Measurements from ENCODE around the gene CAMP. TPM values are rescaled to one million over a fixed set of nuclear protein-coding genes. Genes with fewer than 3 reads are reported as not detected.

The CAMP gene
- total and polyA plus RNA-seq, 2 of the 13 experiments (the other 11 are each of a cell fraction or from before 2014, with no cell fraction given) = not detected

DNA sequence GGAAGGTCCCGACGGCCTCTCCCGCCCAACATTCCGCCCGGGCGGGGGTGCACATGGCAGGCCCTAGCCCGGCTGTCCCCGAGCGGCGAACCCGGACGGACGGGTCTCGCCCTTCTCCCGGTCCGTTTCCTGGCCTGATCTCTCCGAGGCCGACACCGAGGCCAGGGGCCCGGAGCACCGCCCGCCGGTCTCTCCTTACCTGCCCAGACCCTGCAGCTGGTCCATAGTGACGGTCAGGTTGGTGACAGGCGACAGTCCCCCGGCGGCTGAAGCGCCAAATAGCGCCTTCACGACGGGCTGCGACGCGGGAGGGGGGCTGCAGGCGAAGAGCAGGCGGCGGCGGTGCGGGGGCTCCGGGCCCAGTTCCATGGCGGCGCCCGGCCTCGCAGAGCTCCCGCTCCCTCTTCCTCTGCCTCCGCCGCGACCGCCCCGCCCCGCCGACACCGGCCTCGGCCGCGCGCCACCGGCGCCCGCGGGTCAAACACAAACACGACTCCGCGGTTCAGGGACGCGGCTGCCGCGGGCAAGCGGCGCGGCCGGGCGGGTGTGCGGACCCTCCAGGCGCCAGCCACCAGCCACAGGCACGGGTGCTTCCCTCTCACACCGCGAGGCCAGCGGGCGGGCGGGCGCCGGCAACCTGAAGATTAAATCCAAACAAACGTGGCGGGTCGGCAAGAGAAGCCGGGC, 35.6 kb upstream of the CAMP start (continued):
- TF ChIP-seq ZNF460 (CRISPR knock-in tag; IDR thresholded peaks at IDR 0.05; ENCODE audit: borderline replicate concordance) (no peak), ZZZ3 (CRISPR knock-in tag; IDR thresholded peaks at IDR 0.05; ENCODE audit: borderline replicate concordance) (no peak), ZNF75D (CRISPR knock-in tag; IDR thresholded peaks at IDR 0.05; ENCODE audit: borderline replicate concordance) (no peak), ZNF776 (CRISPR knock-in tag; IDR thresholded peaks at IDR 0.05) (peak; percentile 27; the same call in 1 of the 2 replicates), ZFP1 (CRISPR knock-in tag; IDR thresholded peaks at IDR 0.05) (no peak), ZNF891 (CRISPR knock-in tag; IDR thresholded peaks at IDR 0.05) (peak; percentile 69; the same call in 1 of the 2 replicates), YEATS4 (CRISPR knock-in tag; IDR thresholded peaks at IDR 0.05; ENCODE audit: borderline replicate concordance) (peak; percentile 45; the same call in 1 of the 2 replicates), HES4 (CRISPR knock-in tag; IDR thresholded peaks at IDR 0.05; ENCODE audit: borderline replicate concordance) (no peak; the same call in 1 of the 2 replicates), CENPX (CRISPR knock-in tag; IDR thresholded peaks at IDR 0.05) (no peak), MAFF (IDR thresholded peaks at IDR 0.05; ENCODE audit: low read depth, low read length) (no peak), KMT2A (CRISPR knock-in tag; IDR thresholded peaks at IDR 0.05) (no peak; the same call in 1 of the 2 replicates), NRL (CRISPR knock-in tag; IDR thresholded peaks at IDR 0.05; ENCODE audit: borderline replicate concordance) (peak; percentile 48; the same call in 1 of the 2 replicates), FOXC1 (CRISPR knock-in tag; IDR thresholded peaks at IDR 0.05; ENCODE audit: borderline replicate concordance) (no peak)
- TF ChIP-seq, protein P1, sequence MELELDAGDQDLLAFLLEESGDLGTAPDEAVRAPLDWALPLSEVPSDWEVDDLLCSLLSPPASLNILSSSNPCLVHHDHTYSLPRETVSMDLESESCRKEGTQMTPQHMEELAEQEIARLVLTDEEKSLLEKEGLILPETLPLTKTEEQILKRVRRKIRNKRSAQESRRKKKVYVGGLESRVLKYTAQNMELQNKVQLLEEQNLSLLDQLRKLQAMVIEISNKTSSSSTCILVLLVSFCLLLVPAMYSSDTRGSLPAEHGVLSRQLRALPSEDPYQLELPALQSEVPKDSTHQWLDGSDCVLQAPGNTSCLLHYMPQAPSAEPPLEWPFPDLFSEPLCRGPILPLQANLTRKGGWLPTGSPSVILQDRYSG (CRISPR knock-in tag; IDR thresholded peaks at IDR 0.05) = no peak
- TF ChIP-seq, protein P2, sequence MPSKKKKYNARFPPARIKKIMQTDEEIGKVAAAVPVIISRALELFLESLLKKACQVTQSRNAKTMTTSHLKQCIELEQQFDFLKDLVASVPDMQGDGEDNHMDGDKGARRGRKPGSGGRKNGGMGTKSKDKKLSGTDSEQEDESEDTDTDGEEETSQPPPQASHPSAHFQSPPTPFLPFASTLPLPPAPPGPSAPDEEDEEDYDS (CRISPR knock-in tag; IDR thresholded peaks at IDR 0.05) = no peak
- TF ChIP-seq, protein P3, sequence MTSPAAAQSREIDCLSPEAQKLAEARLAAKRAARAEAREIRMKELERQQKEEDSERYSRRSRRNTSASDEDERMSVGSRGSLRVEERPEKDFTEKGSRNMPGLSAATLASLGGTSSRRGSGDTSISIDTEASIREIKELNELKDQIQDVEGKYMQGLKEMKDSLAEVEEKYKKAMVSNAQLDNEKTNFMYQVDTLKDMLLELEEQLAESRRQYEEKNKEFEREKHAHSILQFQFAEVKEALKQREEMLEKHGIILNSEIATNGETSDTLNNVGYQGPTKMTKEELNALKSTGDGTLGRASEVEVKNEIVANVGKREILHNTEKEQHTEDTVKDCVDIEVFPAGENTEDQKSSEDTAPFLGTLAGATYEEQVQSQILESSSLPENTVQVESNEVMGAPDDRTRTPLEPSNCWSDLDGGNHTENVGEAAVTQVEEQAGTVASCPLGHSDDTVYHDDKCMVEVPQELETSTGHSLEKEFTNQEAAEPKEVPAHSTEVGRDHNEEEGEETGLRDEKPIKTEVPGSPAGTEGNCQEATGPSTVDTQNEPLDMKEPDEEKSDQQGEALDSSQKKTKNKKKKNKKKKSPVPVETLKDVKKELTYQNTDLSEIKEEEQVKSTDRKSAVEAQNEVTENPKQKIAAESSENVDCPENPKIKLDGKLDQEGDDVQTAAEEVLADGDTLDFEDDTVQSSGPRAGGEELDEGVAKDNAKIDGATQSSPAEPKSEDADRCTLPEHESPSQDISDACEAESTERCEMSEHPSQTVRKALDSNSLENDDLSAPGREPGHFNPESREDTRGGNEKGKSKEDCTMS (CRISPR knock-in tag; conservative IDR thresholded peaks at IDR 0.05) = no peak
- TF ChIP-seq, protein P4, sequence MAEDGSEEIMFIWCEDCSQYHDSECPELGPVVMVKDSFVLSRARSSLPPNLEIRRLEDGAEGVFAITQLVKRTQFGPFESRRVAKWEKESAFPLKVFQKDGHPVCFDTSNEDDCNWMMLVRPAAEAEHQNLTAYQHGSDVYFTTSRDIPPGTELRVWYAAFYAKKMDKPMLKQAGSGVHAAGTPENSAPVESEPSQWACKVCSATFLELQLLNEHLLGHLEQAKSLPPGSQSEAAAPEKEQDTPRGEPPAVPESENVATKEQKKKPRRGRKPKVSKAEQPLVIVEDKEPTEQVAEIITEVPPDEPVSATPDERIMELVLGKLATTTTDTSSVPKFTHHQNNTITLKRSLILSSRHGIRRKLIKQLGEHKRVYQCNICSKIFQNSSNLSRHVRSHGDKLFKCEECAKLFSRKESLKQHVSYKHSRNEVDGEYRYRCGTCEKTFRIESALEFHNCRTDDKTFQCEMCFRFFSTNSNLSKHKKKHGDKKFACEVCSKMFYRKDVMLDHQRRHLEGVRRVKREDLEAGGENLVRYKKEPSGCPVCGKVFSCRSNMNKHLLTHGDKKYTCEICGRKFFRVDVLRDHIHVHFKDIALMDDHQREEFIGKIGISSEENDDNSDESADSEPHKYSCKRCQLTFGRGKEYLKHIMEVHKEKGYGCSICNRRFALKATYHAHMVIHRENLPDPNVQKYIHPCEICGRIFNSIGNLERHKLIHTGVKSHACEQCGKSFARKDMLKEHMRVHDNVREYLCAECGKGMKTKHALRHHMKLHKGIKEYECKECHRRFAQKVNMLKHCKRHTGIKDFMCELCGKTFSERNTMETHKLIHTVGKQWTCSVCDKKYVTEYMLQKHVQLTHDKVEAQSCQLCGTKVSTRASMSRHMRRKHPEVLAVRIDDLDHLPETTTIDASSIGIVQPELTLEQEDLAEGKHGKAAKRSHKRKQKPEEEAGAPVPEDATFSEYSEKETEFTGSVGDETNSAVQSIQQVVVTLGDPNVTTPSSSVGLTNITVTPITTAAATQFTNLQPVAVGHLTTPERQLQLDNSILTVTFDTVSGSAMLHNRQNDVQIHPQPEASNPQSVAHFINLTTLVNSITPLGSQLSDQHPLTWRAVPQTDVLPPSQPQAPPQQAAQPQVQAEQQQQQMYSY (CRISPR knock-in tag; IDR thresholded peaks at IDR 0.05) = no peak
- TF ChIP-seq, protein P5, sequence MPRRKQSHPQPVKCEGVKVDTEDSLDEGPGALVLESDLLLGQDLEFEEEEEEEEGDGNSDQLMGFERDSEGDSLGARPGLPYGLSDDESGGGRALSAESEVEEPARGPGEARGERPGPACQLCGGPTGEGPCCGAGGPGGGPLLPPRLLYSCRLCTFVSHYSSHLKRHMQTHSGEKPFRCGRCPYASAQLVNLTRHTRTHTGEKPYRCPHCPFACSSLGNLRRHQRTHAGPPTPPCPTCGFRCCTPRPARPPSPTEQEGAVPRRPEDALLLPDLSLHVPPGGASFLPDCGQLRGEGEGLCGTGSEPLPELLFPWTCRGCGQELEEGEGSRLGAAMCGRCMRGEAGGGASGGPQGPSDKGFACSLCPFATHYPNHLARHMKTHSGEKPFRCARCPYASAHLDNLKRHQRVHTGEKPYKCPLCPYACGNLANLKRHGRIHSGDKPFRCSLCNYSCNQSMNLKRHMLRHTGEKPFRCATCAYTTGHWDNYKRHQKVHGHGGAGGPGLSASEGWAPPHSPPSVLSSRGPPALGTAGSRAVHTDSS (CRISPR knock-in tag; conservative IDR thresholded peaks at IDR 0.05) = no peak
- TF ChIP-seq, protein P6, sequence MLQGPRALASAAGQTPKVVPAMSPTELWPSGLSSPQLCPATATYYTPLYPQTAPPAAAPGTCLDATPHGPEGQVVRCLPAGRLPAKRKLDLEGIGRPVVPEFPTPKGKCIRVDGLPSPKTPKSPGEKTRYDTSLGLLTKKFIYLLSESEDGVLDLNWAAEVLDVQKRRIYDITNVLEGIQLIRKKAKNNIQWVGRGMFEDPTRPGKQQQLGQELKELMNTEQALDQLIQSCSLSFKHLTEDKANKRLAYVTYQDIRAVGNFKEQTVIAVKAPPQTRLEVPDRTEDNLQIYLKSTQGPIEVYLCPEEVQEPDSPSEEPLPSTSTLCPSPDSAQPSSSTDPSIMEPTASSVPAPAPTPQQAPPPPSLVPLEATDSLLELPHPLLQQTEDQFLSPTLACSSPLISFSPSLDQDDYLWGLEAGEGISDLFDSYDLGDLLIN (CRISPR knock-in tag; IDR thresholded peaks at IDR 0.05; ENCODE audit: borderline replicate concordance) = no peak; the same call in 1 of the 2 replicates

Data from HepG2 (cell line).